Karpas-422 (cell line): Measurements from ENCODE around the gene CSNK2A3. TPM values are rescaled to one million over a fixed set of nuclear protein-coding genes. Genes with fewer than 3 reads are reported as not detected.
"Not testable (repeated sequence)": the region's sequence is repeated elsewhere in the genome, so short reads cannot be mapped to it uniquely, and the experiment has no call there.

ENCODE experiments used
- DNase-seq: peaks from one replicate; pipeline ENCODE4 v3.0.0-alpha.2; 2015
- H2AFZ ChIP-seq: fragments of 200-600 bp; sonication (generic); 2 replicates; pipeline ENCODE4 v1.6.1; 2014; ENCODE audit warnings: antibody characterized with exemption, low read length, mixed read lengths
- H3K27ac ChIP-seq: fragments of 200-600 bp; sonication (generic); 2 replicates; pipeline ENCODE4 v1.5.1; 2014; ENCODE audit warnings: mild to moderate bottlenecking, low read length, moderate library complexity
- H3K27me3 ChIP-seq: fragments of 200-600 bp; sonication (generic); 2 replicates; pipeline ENCODE4 v1.6.1; 2014; ENCODE audit warnings: low read length, mixed read lengths
- H3K36me3 ChIP-seq: fragments of 200-600 bp; sonication (generic); 2 replicates; pipeline ENCODE4 v1.6.1; 2014; ENCODE audit warnings: low read length, mixed read lengths; ENCODE audit not compliant: insufficient read depth
- H3K4me1 ChIP-seq: fragments of 200-600 bp; sonication (generic); 2 replicates; pipeline ENCODE4 v1.6.1; 2014; ENCODE audit warnings: mild to moderate bottlenecking, low read length, mixed read lengths
- H3K4me2 ChIP-seq: fragments of 200-600 bp; sonication (generic); 2 replicates; pipeline ENCODE4 v1.6.1; 2014; ENCODE audit warnings: low read length, low read depth, mild to moderate bottlenecking; ENCODE audit not compliant: poor library complexity, severe bottlenecking
- H3K4me3 ChIP-seq: fragments of 200-600 bp; sonication (generic); 2 replicates; pipeline ENCODE4 v1.5.1; 2014; ENCODE audit warnings: mild to moderate bottlenecking, antibody characterized with exemption, low read length, mixed read lengths
- H3K79me2 ChIP-seq: fragments of 200-600 bp; sonication (generic); 2 replicates; pipeline ENCODE4 v1.6.1; 2014; ENCODE audit warnings: mild to moderate bottlenecking, low read length, mixed read lengths
- H3K9ac ChIP-seq: fragments of 200-600 bp; sonication (generic); 2 replicates; pipeline ENCODE4 v1.6.0; 2014; ENCODE audit warnings: low read length
- H3K9me2 ChIP-seq: fragments of 200-600 bp; sonication (generic), shearing (Covaris generic); replicated peaks from 2 replicates; pipeline ENCODE4 v1.6.0; 2014; ENCODE audit warnings: mild to moderate bottlenecking, low read length, moderate library complexity; ENCODE audit not compliant: insufficient read depth
- H3K9me3 ChIP-seq: fragments of 300-700, 200-600 bp; sonication (generic); 2 replicates; pipeline ENCODE4 v1.6.1; 2014; ENCODE audit warnings: low read length, mixed read lengths
- H4K20me1 ChIP-seq: fragments of 200-600 bp; sonication (generic); 2 replicates; pipeline ENCODE4 v1.6.1; 2014; ENCODE audit warnings: mild to moderate bottlenecking, antibody characterized with exemption, low read length, low read depth; ENCODE audit not compliant: insufficient read depth
- total RNA-seq: library from RNA; depleted of rRNA; stranded (reverse); fragments of >200 nt; shearing (Covaris generic); gene quantifications from 2 replicates; pipeline ENCODE4 v1.2.3, GENCODE V29; 2014; ENCODE audit warnings: low replicate concordance

Gene CSNK2A3
- total RNA-seq, 1 experiment from 2014 or later: 0.56 TPM

- H3K9me3 ChIP-seq, H3K4me3 ChIP-seq, H3K79me2 ChIP-seq, H2AFZ ChIP-seq, H3K36me3 ChIP-seq, H4K20me1 ChIP-seq, H3K9ac ChIP-seq, H3K9me2 ChIP-seq, H3K27ac ChIP-seq, H3K4me1 ChIP-seq, DNase-seq, H3K27me3 ChIP-seq, H3K4me2 ChIP-seq: not testable (repeated sequence)
Observed at GRCh38 chr11:11351851-11352250, 1.2 kb downstream of the CSNK2A3 start.

DNA sequence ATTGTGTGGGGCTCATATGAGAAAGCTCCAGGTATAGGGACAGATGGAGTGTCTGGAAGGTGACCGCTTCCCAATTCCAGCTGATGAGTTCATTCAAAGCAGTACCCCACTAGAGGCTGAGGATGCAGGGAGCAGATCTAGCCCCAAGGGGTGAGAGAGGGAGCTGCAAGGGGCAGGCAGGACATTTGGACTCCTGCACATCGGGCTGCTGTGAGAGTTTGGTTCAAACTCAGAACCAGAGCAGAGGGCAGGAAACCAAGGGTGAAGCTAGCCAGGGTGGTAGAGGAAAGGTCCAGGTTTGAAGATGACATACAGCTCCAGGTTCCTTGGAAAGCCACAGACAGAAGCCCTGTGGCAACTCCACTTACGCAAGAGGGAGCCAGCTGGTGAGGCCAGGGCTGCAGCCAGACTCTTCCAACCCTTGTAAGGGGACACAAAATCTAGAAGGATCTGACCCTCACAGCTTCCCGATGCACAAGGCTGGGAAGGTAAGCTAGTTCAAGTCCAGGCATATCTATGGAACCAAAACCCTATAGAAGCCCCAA, 1.9 kb downstream of the CSNK2A3 start:
- H3K79me2 ChIP-seq: no peaks in the 10 kb centered on the region
- no peak overlapping the region for H3K9ac ChIP-seq
- H2AFZ ChIP-seq: no peak overlapping the region
- H3K27ac ChIP-seq: no peak overlapping the region
- H3K27me3 ChIP-seq: no peaks in the 10 kb centered on the region
- H3K9me2 ChIP-seq: no peaks in the 10 kb centered on the region
- H3K4me1 ChIP-seq: no peaks in the 10 kb centered on the region
- H3K9me3 ChIP-seq: no peaks in the 10 kb centered on the region
- H4K20me1 ChIP-seq: no peaks in the 10 kb centered on the region
- DNase-seq: no peak
- H3K36me3 ChIP-seq: no peaks in the 10 kb centered on the region
- no peak overlapping the region for H3K4me3 ChIP-seq
- H3K4me2 ChIP-seq: no peak overlapping the region

DNA sequence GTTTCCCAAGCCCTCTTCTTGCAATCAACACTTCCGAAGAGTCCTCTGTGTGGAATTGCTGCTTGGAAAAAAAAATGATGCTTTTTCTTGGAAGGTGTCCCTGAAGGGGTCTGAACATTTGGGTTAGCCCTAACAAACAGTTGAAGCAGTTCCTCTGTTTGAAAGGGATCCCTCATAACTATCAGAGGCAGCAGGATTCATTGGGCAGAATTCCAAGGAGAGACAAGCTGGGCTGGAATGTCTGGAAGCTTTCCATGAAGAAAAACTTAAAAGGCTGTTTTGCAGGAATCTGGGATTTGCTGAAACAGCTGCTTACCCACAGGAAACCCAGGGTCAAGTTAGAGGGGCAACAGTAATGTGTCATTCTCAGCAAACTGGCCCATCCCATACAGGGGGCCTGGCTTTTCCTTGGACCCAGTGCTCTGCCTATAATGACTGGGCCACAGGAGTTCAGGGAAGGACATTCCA, 3.1 kb downstream of the CSNK2A3 start:
- Histone ChIP-seq H3K79me2 (no peaks in the 10 kb centered on the region), H3K4me3 (no peak overlapping the region), H2AFZ (no peak overlapping the region), H3K4me1 (no peaks in the 10 kb centered on the region), H3K4me2 (no peak overlapping the region), H3K9ac (no peak overlapping the region), H3K9me3 (no peaks in the 10 kb centered on the region), H4K20me1 (no peaks in the 10 kb centered on the region), H3K27me3 (no peaks in the 10 kb centered on the region), H3K36me3 (no peaks in the 10 kb centered on the region), H3K27ac (no peak overlapping the region), H3K9me2 (no peaks in the 10 kb centered on the region)
- DNase-seq: no peak

- H3K9ac ChIP-seq: no peak overlapping the region
- H3K4me2 ChIP-seq: no peak overlapping the region
- H3K27ac ChIP-seq: no peak overlapping the region
- H3K4me1 ChIP-seq: no peaks in the 10 kb centered on the region
- no peaks in the 10 kb centered on the region for H3K79me2 ChIP-seq
- H4K20me1 ChIP-seq: no peaks in the 10 kb centered on the region
- no peaks in the 10 kb centered on the region for H3K27me3 ChIP-seq
- no peaks in the 10 kb centered on the region for H3K9me3 ChIP-seq
- no peak for DNase-seq
- H3K4me3 ChIP-seq: no peak overlapping the region
- H2AFZ ChIP-seq: no peak overlapping the region
- H3K9me2 ChIP-seq: no peaks in the 10 kb centered on the region
- H3K36me3 ChIP-seq: no peaks in the 10 kb centered on the region
Observed at GRCh38 chr11:11349106-11349825, 3.8 kb downstream of the CSNK2A3 start.

GRCh38 chr11:11348303-11348702, 4.7 kb downstream of the CSNK2A3 start:
- no peaks in the 10 kb centered on the region for H3K79me2 ChIP-seq
- H3K4me2 ChIP-seq: no peak overlapping the region
- H3K4me3 ChIP-seq: no peak overlapping the region
- no peaks in the 10 kb centered on the region for H4K20me1 ChIP-seq
- H3K9me3 ChIP-seq: no peaks in the 10 kb centered on the region
- H3K27me3 ChIP-seq: no peaks in the 10 kb centered on the region
- no peaks in the 10 kb centered on the region for H3K36me3 ChIP-seq
- H3K9ac ChIP-seq: no peak overlapping the region
- H3K27ac ChIP-seq: no peak overlapping the region
- no peaks in the 10 kb centered on the region for H3K9me2 ChIP-seq
- H3K4me1 ChIP-seq: no peaks in the 10 kb centered on the region
- no peak for DNase-seq
- H2AFZ ChIP-seq: no peak overlapping the region

GRCh38 chr11:11347592-11347991, 5.5 kb downstream of the CSNK2A3 start:
- Histone ChIP-seq H3K27me3 (no peaks in the 10 kb centered on the region), H4K20me1 (no peaks in the 10 kb centered on the region), H3K9me2 (no peaks in the 10 kb centered on the region), H3K79me2 (no peaks in the 10 kb centered on the region), H3K9me3 (no peaks in the 10 kb centered on the region), H3K9ac (no peak overlapping the region), H3K4me3 (no peak overlapping the region), H3K36me3 (no peaks in the 10 kb centered on the region), H3K4me1 (no peaks in the 10 kb centered on the region), H3K4me2 (no peak overlapping the region), H2AFZ (no peak overlapping the region), H3K27ac (no peak overlapping the region)
- DNase-seq: no peak

GRCh38 chr11:11346303-11346702, 6.7 kb downstream of the CSNK2A3 start:
- H4K20me1 ChIP-seq: no peaks in the 10 kb centered on the region
- H3K36me3 ChIP-seq: no peaks in the 10 kb centered on the region
- H3K9me2 ChIP-seq: no peaks in the 10 kb centered on the region
- H3K4me3 ChIP-seq: no peak overlapping the region
- no peaks in the 10 kb centered on the region for H3K4me1 ChIP-seq
- no peaks in the 10 kb centered on the region for H3K79me2 ChIP-seq
- no peak overlapping the region for H2AFZ ChIP-seq
- no peak overlapping the region for H3K4me2 ChIP-seq
- no peak for DNase-seq
- no peak overlapping the region for H3K27ac ChIP-seq
- 0 out of 2 replicates have a peak, but pooled peaks cover 2% of the 10 kb centered on the region for H3K27me3 ChIP-seq
- no peak overlapping the region for H3K9ac ChIP-seq
- H3K9me3 ChIP-seq: no peaks in the 10 kb centered on the region

- H3K4me2 ChIP-seq: no peak overlapping the region
- no peaks in the 10 kb centered on the region for H3K4me1 ChIP-seq
- H3K27me3 ChIP-seq: 0 out of 2 replicates have a peak, but pooled peaks cover 2% of the 10 kb centered on the region
- no peak overlapping the region for H3K9ac ChIP-seq
- no peaks in the 10 kb centered on the region for H3K79me2 ChIP-seq
- no peak overlapping the region for H3K4me3 ChIP-seq
- no peaks in the 10 kb centered on the region for H4K20me1 ChIP-seq
- no peaks in the 10 kb centered on the region for H3K9me3 ChIP-seq
- no peak overlapping the region for H2AFZ ChIP-seq
- H3K9me2 ChIP-seq: no peaks in the 10 kb centered on the region
- no peaks in the 10 kb centered on the region for H3K36me3 ChIP-seq
- no peak for DNase-seq
- no peak overlapping the region for H3K27ac ChIP-seq
Observed at GRCh38 chr11:11345099-11345498, 8.0 kb downstream of the CSNK2A3 start.
